ENCODE data around the gene POR. TPM values are rescaled to one million over a fixed set of nuclear protein-coding genes. Genes with fewer than 3 reads are reported as not detected.

POR gene
- total RNA-seq, 1 donor, result 73.1 TPM

DNA sequence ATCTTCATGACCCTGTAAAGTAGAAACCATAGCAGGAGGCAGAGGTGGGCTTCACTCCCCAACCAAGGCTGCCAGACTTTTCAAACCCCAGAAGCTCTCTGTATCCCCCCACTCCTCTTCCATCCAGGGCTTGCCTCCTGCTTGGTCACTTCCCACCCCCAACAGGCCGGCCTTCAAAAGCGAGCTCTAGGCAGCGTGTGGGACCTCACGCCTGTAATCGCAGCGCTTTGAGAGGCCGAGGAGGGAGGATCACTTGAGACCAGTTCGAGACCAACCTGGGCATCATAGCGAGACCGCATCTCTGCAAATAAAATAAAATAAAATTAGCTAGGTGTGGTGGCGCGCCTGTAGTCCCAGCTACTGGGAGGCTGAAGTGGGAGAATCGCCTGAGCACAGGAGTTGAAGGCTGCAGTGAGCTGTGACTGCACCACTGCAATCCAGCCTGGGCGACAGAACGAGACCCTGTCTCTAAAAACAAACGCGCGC lies 743 bp upstream of the POR start:
- TF ChIP-seq, protein P1, sequence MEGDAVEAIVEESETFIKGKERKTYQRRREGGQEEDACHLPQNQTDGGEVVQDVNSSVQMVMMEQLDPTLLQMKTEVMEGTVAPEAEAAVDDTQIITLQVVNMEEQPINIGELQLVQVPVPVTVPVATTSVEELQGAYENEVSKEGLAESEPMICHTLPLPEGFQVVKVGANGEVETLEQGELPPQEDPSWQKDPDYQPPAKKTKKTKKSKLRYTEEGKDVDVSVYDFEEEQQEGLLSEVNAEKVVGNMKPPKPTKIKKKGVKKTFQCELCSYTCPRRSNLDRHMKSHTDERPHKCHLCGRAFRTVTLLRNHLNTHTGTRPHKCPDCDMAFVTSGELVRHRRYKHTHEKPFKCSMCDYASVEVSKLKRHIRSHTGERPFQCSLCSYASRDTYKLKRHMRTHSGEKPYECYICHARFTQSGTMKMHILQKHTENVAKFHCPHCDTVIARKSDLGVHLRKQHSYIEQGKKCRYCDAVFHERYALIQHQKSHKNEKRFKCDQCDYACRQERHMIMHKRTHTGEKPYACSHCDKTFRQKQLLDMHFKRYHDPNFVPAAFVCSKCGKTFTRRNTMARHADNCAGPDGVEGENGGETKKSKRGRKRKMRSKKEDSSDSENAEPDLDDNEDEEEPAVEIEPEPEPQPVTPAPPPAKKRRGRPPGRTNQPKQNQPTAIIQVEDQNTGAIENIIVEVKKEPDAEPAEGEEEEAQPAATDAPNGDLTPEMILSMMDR (IDR thresholded peaks at IDR 0.05; ENCODE audit: extremely low read depth, low read depth, low read length), result no peak
- H3K79me2 ChIP-seq (ENCODE audit: insufficient read depth, low read length), result peaks cover 39% of the 10 kb centered on the region
- no peaks in the 10 kb centered on the region for H3K27me3 ChIP-seq (ENCODE audit: insufficient read depth, low read length)
- peak overlapping the region; percentile 98 for H2AFZ ChIP-seq (ENCODE audit: low read length)
- H3K36me3 ChIP-seq (ENCODE audit: insufficient read depth, low read length), result no peaks in the 10 kb centered on the region
- H3K4me3 ChIP-seq (ENCODE audit: insufficient read depth, low read length), result peak overlapping the region; percentile 92
- H3K4me1 ChIP-seq (ENCODE audit: insufficient read depth, low read length), result peaks cover 9% of the 10 kb centered on the region
- H3K4me2 ChIP-seq (ENCODE audit: insufficient read depth, low read length), result peak overlapping the region; percentile 95
- H3K27ac ChIP-seq (ENCODE audit: low read depth, low read length), result peak overlapping the region; percentile 81
- H4K20me1 ChIP-seq (ENCODE audit: insufficient read depth, low read length), result peaks cover 8% of the 10 kb centered on the region
- H3K9me3 ChIP-seq (ENCODE audit: low read depth, low read length), result no peaks in the 10 kb centered on the region
- no peak for DNase-seq (ENCODE audit: insufficient read length, low spot score, missing footprints)

DNA sequence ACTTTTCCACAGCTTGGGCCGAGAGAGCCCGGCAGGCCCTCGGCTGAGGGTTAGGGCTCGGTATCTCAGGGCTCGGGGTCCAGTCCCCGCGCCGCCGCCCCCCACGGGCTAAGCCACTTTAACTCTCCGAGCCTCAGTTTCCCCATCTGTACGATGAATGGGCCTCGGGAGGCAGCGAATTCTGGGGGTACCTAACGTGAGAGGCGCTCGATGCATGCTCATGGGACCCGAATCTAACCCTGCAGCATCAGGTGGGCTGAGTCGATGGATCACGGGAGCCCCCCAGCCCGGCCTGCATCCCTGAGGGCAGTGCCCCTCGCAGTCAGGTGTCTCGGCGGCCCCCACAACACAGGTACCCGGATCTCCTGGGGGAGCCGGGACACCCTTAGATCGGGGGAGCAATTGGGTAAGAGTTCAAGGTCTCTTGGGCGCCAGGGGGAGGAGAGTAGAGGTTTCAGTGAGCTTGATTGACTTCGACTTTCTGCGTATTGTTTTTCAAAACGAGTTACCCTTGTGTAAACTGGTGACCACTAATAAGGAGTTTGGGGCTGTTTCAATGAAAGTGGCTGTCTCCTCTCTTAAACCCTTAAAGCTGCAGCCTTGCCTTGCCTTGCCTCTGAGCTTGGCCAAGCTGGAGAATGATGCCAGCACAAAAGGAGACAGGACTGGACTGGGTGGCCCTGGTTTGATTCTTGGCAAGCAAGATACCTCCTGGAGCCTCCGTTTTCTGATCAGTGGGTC lies 631 bp downstream of the POR start:
- Histone ChIP-seq H3K4me1 (ENCODE audit: insufficient read depth, low read length) (peaks cover 9% of the 10 kb centered on the region), H3K4me3 (ENCODE audit: insufficient read depth, low read length) (peak overlapping the region; percentile 92), H3K4me2 (ENCODE audit: insufficient read depth, low read length) (peak overlapping the region; percentile 92), H3K27me3 (ENCODE audit: insufficient read depth, low read length) (no peaks in the 10 kb centered on the region), H3K79me2 (ENCODE audit: insufficient read depth, low read length) (peaks cover 50% of the 10 kb centered on the region), H3K36me3 (ENCODE audit: insufficient read depth, low read length) (no peaks in the 10 kb centered on the region), H4K20me1 (ENCODE audit: insufficient read depth, low read length) (peaks cover 18% of the 10 kb centered on the region), H3K9me3 (ENCODE audit: low read depth, low read length) (no peaks in the 10 kb centered on the region), H3K27ac (ENCODE audit: low read depth, low read length) (peak overlapping the region; percentile 71), H2AFZ (ENCODE audit: low read length) (peak overlapping the region; percentile 1)
- TF ChIP-seq, protein P1 (IDR thresholded peaks at IDR 0.05; ENCODE audit: extremely low read depth, low read depth, low read length), result no peak
- DNase-seq (ENCODE audit: insufficient read length, low spot score, missing footprints), result no peak

DNA sequence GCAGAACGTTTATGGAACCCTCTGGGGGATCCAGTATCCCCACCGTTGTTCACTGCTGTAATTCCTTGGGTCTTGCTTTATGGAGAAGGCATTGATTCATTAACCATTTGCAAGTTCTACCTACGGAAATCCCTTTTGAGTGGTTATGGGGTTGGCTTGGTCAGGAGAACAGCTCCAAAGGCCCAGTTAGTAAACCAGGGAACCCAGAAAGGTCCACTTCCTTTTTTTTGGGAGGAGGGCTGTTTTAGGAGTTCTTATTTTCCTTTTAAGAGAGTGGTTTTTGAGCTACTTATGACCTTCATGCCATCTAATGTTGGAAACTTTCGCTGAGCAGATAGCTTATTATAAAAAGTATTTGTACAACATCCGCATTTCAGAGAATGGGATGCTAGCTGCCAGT lies 1.3 kb downstream of the POR start:
- peaks cover 24% of the 10 kb centered on the region for H4K20me1 ChIP-seq (ENCODE audit: insufficient read depth, low read length)
- no peaks in the 10 kb centered on the region for H3K27me3 ChIP-seq (ENCODE audit: insufficient read depth, low read length)
- no peak for DNase-seq (ENCODE audit: insufficient read length, low spot score, missing footprints)
- TF ChIP-seq, protein P1 (IDR thresholded peaks at IDR 0.05; ENCODE audit: extremely low read depth, low read depth, low read length), result no peak
- no peak overlapping the region for H3K27ac ChIP-seq (ENCODE audit: low read depth, low read length)
- H3K4me3 ChIP-seq (ENCODE audit: insufficient read depth, low read length), result peak overlapping the region; percentile 92
- peak overlapping the region; percentile 1 for H2AFZ ChIP-seq (ENCODE audit: low read length)
- H3K4me1 ChIP-seq (ENCODE audit: insufficient read depth, low read length), result peaks cover 9% of the 10 kb centered on the region
- no peaks in the 10 kb centered on the region for H3K36me3 ChIP-seq (ENCODE audit: insufficient read depth, low read length)
- no peaks in the 10 kb centered on the region for H3K9me3 ChIP-seq (ENCODE audit: low read depth, low read length)
- peaks cover 56% of the 10 kb centered on the region for H3K79me2 ChIP-seq (ENCODE audit: insufficient read depth, low read length)
- H3K4me2 ChIP-seq (ENCODE audit: insufficient read depth, low read length), result peak overlapping the region; percentile 92

Data from osteoblast (primary cell).